Myocyte (in vitro differentiated cells): ENCODE measurements around the gene SATB1. TPM values are rescaled to one million over a fixed set of nuclear protein-coding genes. Genes with fewer than 3 reads are reported as not detected.

Source experiments
- DNase-seq: peaks from one replicate; pipeline ENCODE4 v3.0.0-alpha.2; 2012; ENCODE audit warnings: low read depth
- total RNA-seq: library from RNA; depleted of rRNA; stranded (reverse); fragments of >200 nt; gene quantifications from 2 replicates; pipeline ENCODE4 v1.2.3, GENCODE V29; 2014

Gene SATB1
- total RNA-seq, 1 donor from 2014 or later: 6.7 TPM

- DNase-seq: no peak
These were observed 22.8 kb downstream of the SATB1 start for GRCh38 chr3:18402239-18402799.

- DNase-seq: no peak
These were observed 23.7 kb downstream of the SATB1 start for GRCh38 chr3:18401300-18401961.

GRCh38 chr3:18398448-18398847 lies 26.7 kb downstream of the SATB1 start:
- DNase-seq: no peak

- DNase-seq: no peak
These were observed 28.7 kb downstream of the SATB1 start for GRCh38 chr3:18396428-18396827.

- no peak for DNase-seq
These were observed 30.6 kb downstream of the SATB1 start for GRCh38 chr3:18394384-18394995.

- DNase-seq: peak; percentile 2
These were observed 31.2 kb downstream of the SATB1 start for GRCh38 chr3:18393906-18394305.

- no peak for DNase-seq
These were observed 35.0 kb downstream of the SATB1 start for GRCh38 chr3:18390024-18390660.

GRCh38 chr3:18389108-18389733 lies 35.9 kb downstream of the SATB1 start:
- DNase-seq: peak; percentile 33

- no peak for DNase-seq
These were observed 38.8 kb downstream of the SATB1 start for GRCh38 chr3:18386274-18386890.

- DNase-seq: no peak
These were observed 39.4 kb downstream of the SATB1 start for GRCh38 chr3:18385706-18386105.

- no peak for DNase-seq
These were observed 42.3 kb downstream of the SATB1 start for GRCh38 chr3:18382760-18383369.

- DNase-seq: no peak
These were observed 45.5 kb downstream of the SATB1 start for GRCh38 chr3:18379647-18380046.

GRCh38 chr3:18378218-18378617 lies 46.9 kb downstream of the SATB1 start:
- no peak for DNase-seq

GRCh38 chr3:18376682-18377081 lies 48.5 kb downstream of the SATB1 start:
- no peak for DNase-seq

GRCh38 chr3:18372786-18373405 lies 52.2 kb downstream of the SATB1 start:
- DNase-seq: no peak

GRCh38 chr3:18370672-18371071 lies 54.5 kb downstream of the SATB1 start:
- no peak for DNase-seq

GRCh38 chr3:18369551-18370185 lies 55.5 kb downstream of the SATB1 start:
- no peak for DNase-seq

- DNase-seq: no peak
These were observed 58.9 kb downstream of the SATB1 start for GRCh38 chr3:18366258-18366657.

- no peak for DNase-seq
These were observed 61.8 kb downstream of the SATB1 start for GRCh38 chr3:18363338-18363737.

GRCh38 chr3:18357747-18358146 lies 67.4 kb downstream of the SATB1 start:
- DNase-seq: no peak
